G401.6 (cell line): ENCODE measurements around the gene COX5B.
"Not testable (repeated sequence)": the region's sequence is repeated elsewhere in the genome, so short reads cannot be mapped to it uniquely, and the experiment has no call there.

Experiments used
- FAIRE-seq: peaks from 2 replicates; lab custom pipeline; 2012; peaks lifted over from hg19 to GRCh38; lab: Jason Lieb, UNC

The COX5B gene

GRCh38 chr2:97654309-97654708, 8.4 kb downstream of the COX5B start:
- no peak for FAIRE-seq

- FAIRE-seq: no peak
These were observed 8.9 kb downstream of the COX5B start for GRCh38 chr2:97654791-97655190.

- FAIRE-seq: no peak
These were observed 10.4 kb downstream of the COX5B start for GRCh38 chr2:97656129-97656755.

GRCh38 chr2:97656905-97657587, 11.2 kb downstream of the COX5B start:
- FAIRE-seq: no peak

GRCh38 chr2:97657986-97658690, 12.3 kb downstream of the COX5B start:
- no peak for FAIRE-seq

GRCh38 chr2:97658691-97659157, 12.9 kb downstream of the COX5B start:
- FAIRE-seq: no peak

GRCh38 chr2:97659256-97660043, 13.6 kb downstream of the COX5B start:
- FAIRE-seq: no peak

GRCh38 chr2:97660044-97660774, 14.3 kb downstream of the COX5B start:
- no peak for FAIRE-seq

GRCh38 chr2:97660775-97661389, 15.0 kb downstream of the COX5B start:
- FAIRE-seq: no peak

GRCh38 chr2:97661927-97662326, 16.1 kb downstream of the COX5B start:
- no peak for FAIRE-seq

- no peak for FAIRE-seq
These were observed 16.6 kb downstream of the COX5B start for GRCh38 chr2:97662386-97662894.

GRCh38 chr2:97662895-97663625, 17.2 kb downstream of the COX5B start:
- FAIRE-seq: no peak

- no peak for FAIRE-seq
These were observed 17.7 kb downstream of the COX5B start for GRCh38 chr2:97663626-97663961.

GRCh38 chr2:97663962-97664635, 18.2 kb downstream of the COX5B start, which contains the start of gene ACTR1B:
ACTR1B (minus strand) TSS chr2:97664044; CDS start chr2:97663890, 154 bp downstream.
- peak; percentile 95 for FAIRE-seq

- FAIRE-seq: no peak
These were observed 18.7 kb downstream of the COX5B start for GRCh38 chr2:97664636-97664970.

GRCh38 chr2:97669448-97669847, 23.6 kb downstream of the COX5B start, which contains the start of gene C2orf92:
C2orf92 (plus strand) TSS chr2:97669713; CDS start chr2:97669789, 76 bp downstream.
- FAIRE-seq: no peak

- FAIRE-seq: no peak
These were observed 24.6 kb downstream of the COX5B start for GRCh38 chr2:97670471-97670870.

GRCh38 chr2:97671526-97671925, 25.7 kb downstream of the COX5B start:
- no peak for FAIRE-seq

- FAIRE-seq: not testable (repeated sequence)
These were observed 26.8 kb downstream of the COX5B start for GRCh38 chr2:97672606-97673140.
